Stomach (tissue), 4 donors: ENCODE data around the gene IQCE.

ENCODE experiments used
- CTCF ChIP-seq, 7 experiments: fragments of 450-650 bp in 4 of 7; fragments of 200-600 bp in 3 of 7; sonication (generic) in 3 of 7; IDR thresholded peaks; one replicate each; pipeline ENCODE4 v1.5.1; 2016 to 2019; ENCODE audit warnings: antibody characterized with exemption in 7 of 7, control low read depth in 2 of 7, mild to moderate bottlenecking in 1 of 7
- EP300 ChIP-seq: sonication (generic); formaldehyde crosslinking; IDR thresholded peaks from one replicate; pipeline ENCODE4 v1.6.1; 2017; ENCODE audit warnings: antibody characterized with exemption
- POLR2A ChIP-seq, 4 donors: fragments of 450-650 bp; IDR thresholded peaks; one replicate each; pipeline ENCODE4 v1.6.1; 2016; ENCODE audit warnings: antibody characterized with exemption in 4 of 4, control low read depth in 2 of 4, mild to moderate bottlenecking in 1 of 4, moderate library complexity in 1 of 4

- TF ChIP-seq CTCF (IDR thresholded peaks at IDR 0.05) (no peak), EP300 (no peak), POLR2A (IDR thresholded peaks at IDR 0.05) (no peak)
These were observed 75.7 kb downstream of the IQCE start for GRCh38 chr7:2634267-2635145.
